GM12864 (cell line): Measurements from ENCODE around the gene AMELY.

Experiments
- DNase-seq: peaks from one replicate; pipeline ENCODE4 v3.0.0-alpha.2; 2011; ENCODE audit warnings: low read depth
- H3K4me3 ChIP-seq: 2 replicates; pipeline ENCODE4 v1.5.1; 2011; ENCODE audit warnings: mild to moderate bottlenecking, low read depth, low read length, control low read depth
- CTCF ChIP-seq: IDR thresholded peaks from 2 replicates; pipeline ENCODE4 v1.5.1; 2011; ENCODE audit warnings: low read depth, mild to moderate bottlenecking, moderate library complexity, low read length, control low read depth, inconsistent platforms; ENCODE audit errors: missing control alignments

AMELY gene

GRCh38 chrY:6911253-6911881, at the start of gene AMELY:
TSS of gene AMELY (minus strand) at chrY:6911752. CDS start at chrY:6872608, 39,144 bp downstream.
- TF ChIP-seq CTCF, result no peak
- DNase-seq, result no peak
- no peak within 1 kb of the TSS for H3K4me3 ChIP-seq

DNA sequence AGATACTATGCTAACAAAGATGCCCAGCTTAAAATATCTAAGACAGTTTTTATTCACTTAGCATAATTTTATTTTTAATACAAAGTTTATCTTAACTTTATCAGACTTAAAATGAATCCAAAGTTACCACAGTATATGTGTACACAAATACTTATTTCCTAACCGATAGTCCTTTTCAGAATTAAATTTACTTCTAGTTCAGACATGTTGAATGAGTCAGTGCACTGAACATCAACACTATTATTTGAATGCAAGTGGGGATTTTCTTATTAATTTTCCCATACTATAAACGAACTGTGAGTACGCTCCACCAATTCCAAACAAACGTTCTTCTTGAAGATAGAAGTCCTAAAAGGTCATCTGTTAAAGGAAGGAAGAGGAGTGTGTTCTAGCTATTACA, 38.4 kb upstream of the AMELY start:
- H3K4me3 ChIP-seq, result no peak overlapping the region
- TF ChIP-seq CTCF, result no peak
- no peak for DNase-seq

DNA sequence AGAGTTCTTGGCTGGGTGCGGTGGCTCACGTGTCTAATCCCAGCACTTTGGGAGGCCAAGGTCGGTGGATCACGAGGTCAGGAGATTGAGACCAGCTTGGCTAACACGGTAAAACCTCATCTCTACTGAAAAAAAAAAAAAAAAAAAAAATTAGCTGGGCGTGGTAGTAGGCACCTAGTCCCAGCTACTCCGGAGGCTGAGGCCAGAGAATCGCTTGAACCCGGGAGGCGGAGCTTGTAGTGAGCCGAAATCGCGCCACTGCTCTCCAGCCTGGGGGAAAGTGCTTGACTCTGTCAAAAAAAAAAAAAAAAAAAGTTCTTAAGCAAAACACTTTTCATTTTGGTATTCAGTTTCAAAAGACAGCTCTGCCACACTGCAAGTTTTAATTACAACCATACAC, 36.8 kb upstream of the AMELY start:
- no peak overlapping the region for H3K4me3 ChIP-seq
- no peak for TF ChIP-seq CTCF
- DNase-seq, result no peak

DNA sequence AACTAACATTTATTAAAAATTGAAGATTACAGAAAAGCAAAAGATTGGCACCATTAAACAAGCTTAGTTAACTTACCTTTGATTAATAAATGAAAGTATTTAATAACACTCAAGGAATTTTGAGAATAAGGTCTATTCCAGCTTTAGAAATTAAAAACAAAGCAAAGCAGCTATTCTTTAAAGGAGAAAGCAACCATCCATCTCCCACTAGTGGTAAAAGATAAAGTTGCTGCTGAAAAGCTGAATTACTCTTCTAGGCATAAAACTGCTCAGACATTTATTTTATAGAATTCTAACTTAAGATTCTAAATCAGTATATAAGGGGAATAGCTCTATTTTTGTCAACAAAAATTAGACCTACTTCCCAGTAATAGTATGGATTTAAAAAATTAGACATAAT, 36.1 kb upstream of the AMELY start:
- H3K4me3 ChIP-seq, result no peak overlapping the region
- no peak for TF ChIP-seq CTCF
- DNase-seq, result no peak

GRCh38 chrY:6935497-6935896, 23.9 kb upstream of the AMELY start:
- H3K4me3 ChIP-seq, result no peak overlapping the region
- DNase-seq, result no peak
- TF ChIP-seq CTCF, result no peak

GRCh38 chrY:6931779-6932396, 20.3 kb upstream of the AMELY start:
- TF ChIP-seq CTCF, result no peak
- H3K4me3 ChIP-seq, result no peak overlapping the region
- no peak for DNase-seq

GRCh38 chrY:6929237-6929636, 17.7 kb upstream of the AMELY start:
- no peak for TF ChIP-seq CTCF
- DNase-seq, result no peak
- no peak overlapping the region for H3K4me3 ChIP-seq
